K562 (cell line): ENCODE measurements around the gene C2CD5. TPM values are rescaled to one million over a fixed set of nuclear protein-coding genes. Genes with fewer than 3 reads are reported as not detected.

ENCODE experiments used
- ATAC-seq: fragments of 200-7000 bp; cut with Tn5 transposase; 3 replicates; pipeline ENCODE4 v1.9.1; 2020; ENCODE audit warnings: moderate library complexity
- BruUV-seq: library from RNA; stranded (reverse); fragments of 400-500 nt; replicated peaks from 2 replicates; lab custom pipeline; 2021; lab: Mats Ljungman, UMichigan
- CTCF ChIA-PET: fragments of 300-600 bp; formaldehyde crosslinking; extraction: SDS; loops from one replicate; lab custom pipeline; 2021; ENCODE audit warnings: low intra/inter-chr PET ratio; lab: Yijun Ruan, JAX
- POLR2A ChIA-PET: fragments of 300-600, 350-650 bp; sonication (Branson Sonifier 250); formaldehyde crosslinking; extraction: SDS; loops from one replicate; lab custom pipeline; 2021; ENCODE audit warnings: antibody characterized with exemption, inconsistent platforms; lab: Yijun Ruan, JAX
- DNase-seq, 4 experiments: peaks; one replicate each; pipeline versions ENCODE4 v3.0.0 to v3.0.0-alpha.2; 2011 to 2018; ENCODE audit warnings: low spot score in 3 of 4, mixed read lengths in 3 of 4; ENCODE audit errors: extremely low read depth in 1 of 4
- FAIRE-seq: peaks from 2 replicates; lab custom pipeline; 2011; peaks lifted over from hg19 to GRCh38; lab: Jason Lieb, UNC
- H2AFZ ChIP-seq: 2 replicates; pipeline ENCODE4 v1.6.0; 2011; ENCODE audit warnings: low read depth, low read length, control low read depth, inconsistent platforms
- H3K27ac ChIP-seq: fragments of 200-600 bp; 3 replicates; pipeline ENCODE4 v1.8.0; 2011; ENCODE audit warnings: low read depth, mild to moderate bottlenecking, control low read depth, inconsistent platforms, low read length, moderate library complexity, mixed read lengths; ENCODE audit errors: extremely low read depth
- H3K27me3 ChIP-seq, 2 experiments: fragments of 300-600 bp in 1 of 2; 2 replicates in 1 of 2; 3 replicates in 1 of 2; pipeline versions ENCODE4 v1.6.0 to v1.8.0; 2011; ENCODE audit warnings: inconsistent platforms in 2 of 2, low read length in 2 of 2, mild to moderate bottlenecking in 1 of 2, mixed read lengths in 1 of 2, moderate library complexity in 1 of 2; ENCODE audit not compliant: control insufficient read depth in 2 of 2, insufficient read depth in 2 of 2
- H3K36me3 ChIP-seq: fragments of 300-600 bp; 3 replicates; pipeline ENCODE4 v1.8.0; 2011; ENCODE audit warnings: mild to moderate bottlenecking, low read length, inconsistent platforms; ENCODE audit not compliant: control insufficient read depth, insufficient read depth
- H3K4me1 ChIP-seq, 2 experiments: fragments of 200-600 bp in 1 of 2; replicated peaks in 1 of 2; 2 replicates in 1 of 2; 3 replicates in 1 of 2; pipeline versions ENCODE4 v1.5.1 to v1.8.0; 2011; ENCODE audit warnings: inconsistent platforms in 2 of 2, low read length in 2 of 2, mild to moderate bottlenecking in 1 of 2, mixed read lengths in 1 of 2, moderate library complexity in 1 of 2; ENCODE audit not compliant: control insufficient read depth in 2 of 2, insufficient read depth in 2 of 2
- H3K4me2 ChIP-seq: 2 replicates; pipeline ENCODE4 v1.6.1; 2011; ENCODE audit warnings: low read length, control low read depth, inconsistent platforms, mixed read lengths; ENCODE audit not compliant: insufficient read depth
- H3K4me3 ChIP-seq: fragments of 200-600 bp; sonication (generic), shearing (Covaris generic); 2 replicates; pipeline ENCODE4 v1.5.1; 2016; ENCODE audit warnings: control low read depth, inconsistent platforms
- H3K79me2 ChIP-seq: fragments of 200-600 bp; 3 replicates; pipeline ENCODE4 v1.8.0; 2011; ENCODE audit warnings: low read length, inconsistent platforms; ENCODE audit not compliant: control insufficient read depth, insufficient read depth
- H3K9ac ChIP-seq, 2 experiments: 2 replicates each; pipeline versions ENCODE4 v1.6.0 to v1.6.1; 2011; ENCODE audit warnings: low read depth in 2 of 2, low read length in 2 of 2, control low read depth in 1 of 2, inconsistent platforms in 1 of 2, mild to moderate bottlenecking in 1 of 2, mixed read lengths in 1 of 2; ENCODE audit not compliant: insufficient read depth in 1 of 2
- H3K9me1 ChIP-seq: one replicate; pipeline ENCODE4 v1.6.0; 2011; ENCODE audit warnings: inconsistent platforms, mild to moderate bottlenecking, low read length, moderate library complexity; ENCODE audit not compliant: control insufficient read depth, insufficient read depth
- H3K9me3 ChIP-seq: replicated peaks from 2 replicates; pipeline ENCODE4 v1.5.1; 2011; ENCODE audit warnings: low read depth, low read length, inconsistent platforms; ENCODE audit not compliant: control insufficient read depth, insufficient read depth
- H4K20me1 ChIP-seq: replicated peaks from 2 replicates; pipeline ENCODE4 v1.6.1; 2011; ENCODE audit warnings: low read length, inconsistent platforms, mixed read lengths; ENCODE audit not compliant: control insufficient read depth, insufficient read depth
- MGA ChIP-seq: fragments of 450-650 bp; IDR thresholded peaks from 2 replicates; pipeline ENCODE4 v1.6.1; 2016; ENCODE audit warnings: mild to moderate bottlenecking, moderate library complexity
- NCOA2 ChIP-seq, 2 experiments: fragments of 450-650 bp; IDR thresholded peaks; 2 replicates each; pipeline ENCODE4 v1.6.1; 2018; ENCODE audit warnings: mild to moderate bottlenecking in 2 of 2, moderate library complexity in 1 of 2; ENCODE audit not compliant: partially characterized antibody in 2 of 2
- RFX5 ChIP-seq: IDR thresholded peaks from 2 replicates; pipeline ENCODE4 v1.6.1; 2011; ENCODE audit warnings: low read depth, mild to moderate bottlenecking, improper control_type of control experiment, low read length
- ZBTB5 ChIP-seq: fragments of 450-650 bp; IDR thresholded peaks from 2 replicates; pipeline ENCODE4 v1.6.1; 2017; ENCODE audit warnings: antibody characterized with exemption
- WGBS: fragments of 100-300 bp; shearing (Covaris generic); methylation state at CpG from one replicate; pipeline ENCODE4 v1.1.6; 2016; ENCODE audit warnings: low coverage, mixed read lengths; ENCODE audit not compliant: insufficient coverage; ENCODE audit errors: missing lambda C conversion rate; 5-methylcytosine and 5-hydroxymethylcytosine counted together
- in situ Hi-C: fragments of 300-500 bp; cut with MboI; formaldehyde crosslinking; loops from 4 replicates; pipeline ENCODE4 v1.15.0; 2018; ENCODE audit warnings: inconsistent platforms, mixed read lengths
- intact Hi-C: fragments of 100-400 bp; cut with micrococcal nuclease; formaldehyde crosslinking; loops from 2 replicates; pipeline ENCODE4 v1.14.2; 2022
- polyA plus RNA-seq, 8 experiments: library from polyadenylated mRNA; depleted of rRNA in 4 of 8; stranded (reverse) in 5 of 8; unstranded in 3 of 8; fragments of >200 nt; fragmentation: Nextera tagmentation in 2 of 8; fragmentation: Illumina TruSeq in 1 of 8; extraction: Ambion mirVana in 2 of 8; extraction: Trizol in 1 of 8; gene quantifications; 2 replicates each; pipeline versions ENCODE4 v1.2.1 to v1.2.3, GENCODE V29; 2011 to 2014; ENCODE audit warnings: inconsistent platforms in 1 of 8, missing spikeins in 1 of 8
- total RNA-seq, 7 experiments: library from RNA; depleted of rRNA in 6 of 7; stranded (reverse); fragments of >200 nt in 6 of 7; fragmentation: Illumina TruSeq in 2 of 7; extraction: Trizol in 2 of 7; gene quantifications; 2 replicates each; pipeline versions ENCODE4 v1.2.1 to v1.2.3, GENCODE V29; 2011 to 2021; ENCODE audit warnings: low replicate concordance in 1 of 7

C2CD5 gene
- total and polyA plus RNA-seq, 9 of the 15 experiments (the other 6 are each of a cell fraction or from before 2014, with no cell fraction given), result 5.1 to 24.1 (median 14.3) TPM

GRCh38 chr12:22518060-22518719, 26.2 kb downstream of the C2CD5 start:
- H3K27me3 ChIP-seq, result no peaks in the 10 kb centered on the region
- BruUV-seq, result no TSS peak
- ChIA-PET CTCF (no interaction called here), POLR2A (interaction anchor here (0.9 kb wide), 1 partner anchor 9 kb away, joined by 3 read pairs; no protein-coding TSS in a partner anchor)
- H2AFZ ChIP-seq, result no peak overlapping the region
- H3K4me3 ChIP-seq, result no peak overlapping the region
- H3K9me3 ChIP-seq, result no peaks in the 10 kb centered on the region
- in situ Hi-C loops (no loop called here), intact Hi-C loops (no loop called here)
- no peaks in the 10 kb centered on the region for H3K79me2 ChIP-seq
- ATAC-seq (no peak), FAIRE-seq (no peak), DNase-seq (no peak)
- peaks cover 33% of the 10 kb centered on the region; the same call in 2 of the 3 replicates for H3K36me3 ChIP-seq
- no peak overlapping the region for H3K27ac ChIP-seq
- TF ChIP-seq ZBTB5 (no peak), RFX5 (no peak), NCOA2 (IDR thresholded peaks at IDR 0.05; ENCODE audit: partially characterized antibody in 2 of 2) (no peak), MGA (no peak)
- H3K9ac ChIP-seq, result no peak overlapping the region
- H3K4me1 ChIP-seq, result no peaks in the 10 kb centered on the region
- no peak overlapping the region for H3K4me2 ChIP-seq
- no peaks in the 10 kb centered on the region for H4K20me1 ChIP-seq
- no peaks in the 10 kb centered on the region for H3K9me1 ChIP-seq
- 71% methylated on average over 1 of the region's 1 CpG for WGBS
